GM21737 (cell line): ENCODE results near the gene KNDC1.

ENCODE experiments used
- ATAC-seq: cut with Tn5 transposase; IDR thresholded peaks from one replicate; pipeline ENCODE4 v1.9.1; 2021; ENCODE audit warnings: mild to moderate bottlenecking, moderate library complexity; ENCODE audit not compliant: unreplicated experiment

KNDC1 gene

GRCh38 chr10:133160826-133161471 is 930 bp downstream of the KNDC1 start:
- ATAC-seq: no peak

GRCh38 chr10:133161486-133162109 is 1.6 kb downstream of the KNDC1 start:
- ATAC-seq: no peak

DNA sequence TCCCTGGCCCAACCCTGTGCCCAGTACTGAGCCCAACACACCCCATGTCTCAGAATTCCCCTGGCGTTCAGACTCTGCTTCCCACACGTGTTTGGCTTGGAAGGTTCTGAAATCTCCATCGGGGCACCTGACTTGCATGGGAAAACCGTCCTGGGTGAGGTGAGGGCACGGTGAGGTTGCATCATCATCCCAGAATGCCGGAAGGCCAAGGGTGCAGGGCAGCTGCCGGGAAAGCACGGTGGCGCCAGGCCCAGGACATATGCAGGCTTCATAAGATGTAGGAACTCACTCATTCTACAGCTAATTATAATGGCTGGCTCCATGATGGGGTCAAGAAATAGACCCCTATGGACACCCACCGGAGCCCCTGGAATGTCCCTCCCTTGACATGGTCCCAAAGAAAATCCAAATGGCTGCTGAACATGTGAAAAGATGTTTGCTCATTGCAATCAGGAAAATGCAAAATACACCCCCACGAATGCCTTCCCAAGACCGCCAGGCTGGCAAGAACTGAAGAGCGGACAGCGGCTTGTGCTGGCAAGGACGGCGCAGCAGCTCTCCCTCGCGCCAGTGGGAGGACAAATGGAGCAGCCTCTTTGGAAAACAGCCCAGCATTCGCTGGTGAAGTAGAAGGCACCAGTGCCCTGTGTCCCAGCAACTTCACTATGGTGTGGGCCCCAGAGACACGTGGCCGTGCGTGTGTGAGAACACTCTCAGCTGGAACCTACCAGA is 2.3 kb downstream of the KNDC1 start:
- no peak for ATAC-seq

DNA sequence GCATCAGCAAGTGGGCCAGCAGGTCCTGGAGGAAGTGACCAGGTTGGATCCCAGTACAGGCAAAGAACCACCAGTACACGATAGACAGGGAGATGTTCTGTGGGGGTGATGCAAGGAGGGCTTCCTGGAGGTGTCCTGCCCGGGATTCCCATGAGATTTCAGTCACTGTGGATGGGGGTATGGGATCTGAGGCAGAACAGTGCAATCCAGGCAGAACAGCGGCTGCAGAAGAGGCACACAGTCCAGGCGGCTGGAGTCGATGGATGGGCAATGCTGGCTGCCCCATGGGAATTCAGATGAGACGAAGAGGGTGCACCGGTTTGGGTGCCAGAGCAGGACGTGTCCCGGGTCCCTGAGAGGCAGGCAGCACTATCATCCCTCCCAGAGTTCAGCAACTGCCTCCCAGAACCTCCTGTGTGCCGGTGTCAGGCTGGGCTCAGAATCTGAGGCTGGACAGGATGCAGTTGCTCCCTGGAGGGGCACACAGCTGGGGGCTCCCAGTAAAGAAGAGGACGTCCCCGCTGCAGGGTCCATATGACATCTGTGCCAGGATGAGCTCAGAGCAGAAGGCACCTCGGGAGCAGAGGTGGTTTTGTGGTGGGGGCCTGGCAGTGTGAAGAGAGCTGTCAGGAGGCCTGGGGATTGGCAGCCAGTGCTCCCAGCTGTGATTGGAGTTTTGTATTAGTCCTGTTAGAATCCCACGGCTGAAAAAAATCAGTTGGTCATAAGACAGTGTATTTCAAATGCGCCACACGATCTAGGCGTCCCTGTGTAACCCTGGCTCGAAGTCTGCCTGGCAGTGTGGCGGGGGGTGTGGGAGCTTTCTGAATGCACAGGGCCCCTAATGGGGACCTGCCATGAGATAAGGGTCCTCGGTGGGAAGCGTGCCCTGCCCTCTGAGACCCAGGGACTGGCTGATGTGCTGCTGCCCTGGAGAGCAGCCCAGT is 3.2 kb downstream of the KNDC1 start:
- no peak for ATAC-seq

DNA sequence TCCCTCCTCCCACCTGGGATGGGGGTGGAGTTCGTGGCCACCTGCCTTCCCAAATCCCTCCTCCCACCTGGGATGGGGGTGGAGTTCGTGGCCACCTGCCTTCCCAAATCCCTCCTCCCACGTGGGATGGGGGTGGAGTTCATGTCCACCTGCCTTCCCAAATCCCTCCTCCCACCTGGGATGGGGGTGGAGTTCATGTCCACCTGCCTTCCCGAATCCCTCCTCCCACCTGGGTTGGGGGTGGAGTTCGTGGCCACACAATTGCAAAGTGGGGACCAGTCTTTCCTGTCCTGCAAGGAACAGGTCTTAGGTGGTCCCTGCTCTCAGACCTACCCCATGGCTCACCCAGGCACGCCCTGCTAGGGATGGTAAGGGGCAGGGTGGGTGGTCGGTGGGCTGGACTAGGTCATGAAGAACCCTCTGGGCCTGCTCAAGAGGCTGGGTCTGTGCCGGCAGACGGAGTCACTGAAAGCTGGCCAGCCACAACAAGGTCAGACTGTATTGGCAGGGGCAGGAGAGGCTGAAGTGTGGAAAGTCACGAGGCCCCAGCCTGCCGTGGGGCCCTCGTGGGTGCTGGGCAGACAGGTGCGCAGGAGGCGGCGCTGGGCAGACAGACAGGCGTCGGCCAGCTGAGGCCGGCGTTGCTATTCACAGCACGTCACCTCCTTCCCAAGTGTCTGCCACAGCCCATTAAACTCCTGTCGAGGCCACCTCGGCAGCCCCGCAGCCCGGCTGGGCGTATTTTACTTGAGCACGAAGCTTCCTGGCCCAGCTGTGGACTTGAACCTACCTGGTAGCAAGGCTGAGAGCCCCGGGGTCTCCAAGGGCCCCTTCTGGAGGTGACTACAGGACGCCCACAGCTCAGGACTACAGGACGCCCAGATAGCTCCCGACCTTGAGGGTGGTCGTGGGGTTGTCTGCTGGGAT is 4.1 kb downstream of the KNDC1 start:
- ATAC-seq: no peak

GRCh38 chr10:133164816-133165555 is 5.0 kb downstream of the KNDC1 start:
- no peak for ATAC-seq

- no peak for ATAC-seq
Measured at GRCh38 chr10:133165556-133166503, 5.8 kb downstream of the KNDC1 start.

- ATAC-seq: no peak
Measured at GRCh38 chr10:133166504-133166827, 6.4 kb downstream of the KNDC1 start.

- ATAC-seq: no peak
Measured at GRCh38 chr10:133166828-133167692, 7.0 kb downstream of the KNDC1 start.

GRCh38 chr10:133167693-133168616 is 7.9 kb downstream of the KNDC1 start:
- ATAC-seq: no peak

DNA sequence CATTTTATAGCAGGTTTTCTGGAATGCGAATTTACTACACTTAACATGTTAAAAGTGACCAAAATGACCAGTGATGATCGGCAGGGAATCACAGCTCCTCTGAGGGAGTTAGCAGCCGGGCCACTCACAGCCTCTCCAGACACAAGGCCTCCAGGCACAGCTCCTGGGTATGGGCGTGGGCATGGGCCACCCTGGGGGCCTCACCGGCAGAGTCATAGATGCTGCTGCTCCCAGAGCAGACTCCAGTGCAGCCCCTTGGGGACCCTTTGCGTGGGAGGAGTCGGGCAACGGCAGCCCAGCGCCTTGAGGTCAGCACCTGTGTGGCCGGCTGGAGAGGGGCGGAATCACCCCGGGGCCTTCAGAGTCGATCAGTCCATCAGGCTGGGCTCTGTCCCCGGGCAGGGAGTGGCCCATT is 8.6 kb downstream of the KNDC1 start:
- ATAC-seq: no peak

DNA sequence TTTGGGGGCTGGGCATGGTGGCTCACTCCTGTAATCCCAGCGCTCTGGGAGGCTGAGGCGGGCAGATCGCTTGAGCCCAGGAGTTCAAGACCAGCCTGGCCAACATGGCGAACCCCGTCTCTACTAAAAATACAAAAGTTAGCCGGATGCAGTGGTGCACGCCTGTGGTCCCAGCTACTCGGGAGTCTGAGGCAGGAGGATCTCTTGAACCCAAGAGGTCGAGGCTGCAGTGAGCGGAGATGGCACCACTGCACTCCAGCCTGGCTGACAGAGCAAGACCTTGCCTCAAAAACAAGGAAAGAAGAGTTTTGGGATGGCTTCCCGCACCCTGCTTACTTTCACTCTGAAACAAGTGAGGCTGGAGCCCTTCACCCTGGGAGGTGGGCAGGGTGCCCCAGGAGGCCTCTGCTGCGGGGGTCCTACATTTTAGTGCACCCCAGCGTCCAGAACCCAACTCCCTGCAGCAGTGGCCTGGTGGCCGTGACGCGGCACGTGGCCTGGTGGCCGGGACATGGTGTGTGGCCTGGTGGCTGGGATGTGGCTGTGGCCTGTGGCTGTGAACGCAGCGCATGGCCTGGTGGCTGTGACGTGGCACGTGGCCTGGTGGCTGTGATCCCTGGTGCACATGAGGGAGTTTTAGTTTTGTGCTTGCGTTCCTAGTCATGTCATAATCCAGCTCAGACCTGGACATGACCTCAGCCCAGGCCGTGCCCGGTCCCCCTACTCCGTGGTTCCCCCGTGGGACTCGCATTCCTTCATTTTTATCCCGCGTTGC is 9.3 kb downstream of the KNDC1 start:
- no peak for ATAC-seq

- ATAC-seq: no peak
Measured at GRCh38 chr10:133170092-133170491, 10.1 kb downstream of the KNDC1 start.

- ATAC-seq: no peak
Measured at GRCh38 chr10:133173860-133174640, 14.0 kb downstream of the KNDC1 start.
